Ovary (tissue), 9 donors: ENCODE results near the gene PDK2. TPM values are rescaled to one million over a fixed set of nuclear protein-coding genes. Genes with fewer than 3 reads are reported as not detected.

Experiments
- DNase-seq, 5 donors: peaks; one replicate each; pipeline ENCODE4 v3.0.0-alpha.2; 2019 to 2020
- H3K27ac ChIP-seq, 2 donors: fragments of 200-600 bp; one replicate each; pipeline versions ENCODE4 v1.5.1 to v1.8.0; 2019 to 2022
- H3K27me3 ChIP-seq: fragments of 200-600 bp; one replicate; pipeline ENCODE4 v1.8.0; 2022
- H3K36me3 ChIP-seq: fragments of 200-600 bp; sonication (generic); one replicate; pipeline ENCODE4 v1.5.1; 2019
- H3K4me1 ChIP-seq: one replicate; pipeline ENCODE4 v1.8.1; 2013; ENCODE audit warnings: mild to moderate bottlenecking, moderate library complexity; ENCODE audit not compliant: insufficient read depth
- H3K4me3 ChIP-seq: fragments of 200-600 bp; sonication (generic); one replicate; pipeline ENCODE4 v1.5.1; 2017
- H3K9me3 ChIP-seq, 2 donors: fragments of 200-600 bp in 1 of 2; sonication (generic) in 1 of 2; one replicate each; pipeline versions ENCODE4 v1.5.1 to v1.8.1; 2013 to 2019; ENCODE audit warnings: mild to moderate bottlenecking in 1 of 2, moderate library complexity in 1 of 2
- EP300 ChIP-seq: sonication (generic); formaldehyde crosslinking; IDR thresholded peaks from one replicate; pipeline ENCODE4 v1.6.1; 2017; ENCODE audit warnings: antibody characterized with exemption
- POLR2A ChIP-seq: fragments of 450-650 bp; IDR thresholded peaks from one replicate; pipeline ENCODE4 v1.6.1; 2017; ENCODE audit warnings: antibody characterized with exemption, mild to moderate bottlenecking, moderate library complexity
- WGBS, 3 donors: extraction: QIAGEN DNeasy Blood & Tissue Kit in 1 of 3; methylation state at CpG; one replicate each; pipeline versions ENCODE4 v1.1.5 to v1.1.7; 2013 to 2017; 5-methylcytosine and 5-hydroxymethylcytosine counted together
- intact Hi-C, 4 donors: fragments of 100-400 bp; cut with DNase I; formaldehyde crosslinking; loops; one replicate each; pipeline versions ENCODE4 v1.11.0 to v1.15.1; 2022 to 2023
- polyA plus RNA-seq, 2 donors: library from polyadenylated mRNA; stranded (reverse); fragments of 200-250 nt in 1 of 2; fragments of 350-450 nt in 1 of 2; fragmentation: Illumina TruSeq in 1 of 2; extraction: RNeasy Lipid Tissue Mini Kit (QIAGEN cat#74804) in 1 of 2; gene quantifications; one replicate each; pipeline ENCODE4 v1.2.3, GENCODE V29; 2013 to 2014
- total RNA-seq, 7 donors: library from RNA; depleted of rRNA in 2 of 7; stranded (reverse); fragments of >200 nt in 2 of 7; fragmentation: NEBNext Ultra II Directional in 3 of 7; extraction: Animal tissue kit (Norgen Biotek cat#: 25700) in 3 of 7; gene quantifications; one replicate each; pipeline versions ENCODE4 v1.1.0 to v1.2.4, GENCODE V29; 2016 to 2023
- TF ChIP-seq, protein P1 (sequence below), 3 donors: fragments of 450-650 bp in 2 of 3; fragments of 200-600 bp in 1 of 3; IDR thresholded peaks; one replicate each; pipeline versions ENCODE4 v1.5.1 to v1.8.0; 2016 to 2022; ENCODE audit warnings: antibody characterized with exemption in 3 of 3, mild to moderate bottlenecking in 1 of 3
- donor health status: DM: no; HTN: no; CAD: no; lungs with moderate emphysema.
- donor health status: DM: no; HTN: no; CAD: no.
- donor health status: Bipolar disorder and iron deficiency.
- donor health status: DM: yes; HTN: yes; CAD: no.
- donor health status: DM: no; HTN: no; CAD: no.
- donor health status: DM: yes; HTN: yes; CAD: no.

The PDK2 gene
- total and polyA plus RNA-seq, 9 donors = 36.5 to 83.2 (median 54.7) TPM

DNA sequence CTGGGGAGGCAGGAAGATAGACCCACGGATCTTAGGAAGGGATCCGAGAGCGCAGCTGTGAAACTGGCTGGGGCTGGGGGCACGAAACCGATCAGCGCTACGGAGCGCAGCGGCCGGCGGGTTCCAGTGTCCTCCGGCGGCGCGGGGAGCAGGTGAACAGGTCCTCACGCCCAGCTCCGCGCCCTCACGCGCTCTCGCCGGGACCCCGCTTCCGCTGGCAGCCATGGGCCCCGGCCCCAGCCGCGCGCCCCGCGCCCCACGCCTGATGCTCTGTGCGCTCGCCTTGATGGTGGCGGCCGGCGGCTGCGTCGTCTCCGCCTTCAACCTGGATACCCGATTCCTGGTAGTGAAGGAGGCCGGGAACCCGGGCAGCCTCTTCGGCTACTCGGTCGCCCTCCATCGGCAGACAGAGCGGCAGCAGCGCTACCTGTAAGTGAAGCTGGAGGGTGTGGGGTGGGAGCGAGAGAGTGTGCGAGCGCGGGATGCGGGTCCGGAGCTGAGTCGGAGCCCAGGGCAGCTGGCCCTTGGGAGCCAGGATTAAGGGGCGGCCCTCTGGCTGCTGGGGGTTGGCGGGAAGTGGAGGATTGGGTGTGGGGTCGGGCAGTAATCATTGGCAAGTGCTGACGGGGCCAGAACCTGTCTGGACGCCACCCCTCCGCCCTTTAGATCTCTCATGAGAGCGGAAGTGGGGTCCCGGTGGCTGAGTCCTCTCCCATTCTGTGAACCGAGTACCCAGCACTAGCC, 38.8 kb upstream of the PDK2 start:
- H3K4me1 ChIP-seq = peaks cover 39% of the 10 kb centered on the region
- peak; percentile 64 to 76 (median 74) for DNase-seq

DNA sequence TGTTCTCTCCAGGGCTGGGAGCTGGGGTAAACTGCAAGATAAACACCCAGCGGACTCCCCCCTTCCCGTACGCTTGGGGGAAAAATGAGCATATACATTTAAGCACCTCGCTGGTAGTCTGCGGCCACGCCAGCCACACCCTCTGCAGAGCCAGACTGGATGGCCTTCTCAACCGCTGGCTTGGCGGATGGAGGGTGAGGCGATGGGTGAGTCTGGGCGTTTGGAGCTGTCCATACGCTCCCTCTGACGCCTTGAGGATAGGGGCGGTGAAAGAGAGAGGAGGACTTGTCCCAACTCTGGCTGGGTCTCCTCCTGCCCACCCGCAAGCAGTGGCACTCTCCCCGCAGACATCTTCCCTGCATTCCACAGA, 38.2 kb upstream of the PDK2 start:
- H3K27me3 ChIP-seq = no peaks in the 10 kb centered on the region
- TF ChIP-seq POLR2A (no peak), EP300 (no peak)
- TF ChIP-seq, protein P1, sequence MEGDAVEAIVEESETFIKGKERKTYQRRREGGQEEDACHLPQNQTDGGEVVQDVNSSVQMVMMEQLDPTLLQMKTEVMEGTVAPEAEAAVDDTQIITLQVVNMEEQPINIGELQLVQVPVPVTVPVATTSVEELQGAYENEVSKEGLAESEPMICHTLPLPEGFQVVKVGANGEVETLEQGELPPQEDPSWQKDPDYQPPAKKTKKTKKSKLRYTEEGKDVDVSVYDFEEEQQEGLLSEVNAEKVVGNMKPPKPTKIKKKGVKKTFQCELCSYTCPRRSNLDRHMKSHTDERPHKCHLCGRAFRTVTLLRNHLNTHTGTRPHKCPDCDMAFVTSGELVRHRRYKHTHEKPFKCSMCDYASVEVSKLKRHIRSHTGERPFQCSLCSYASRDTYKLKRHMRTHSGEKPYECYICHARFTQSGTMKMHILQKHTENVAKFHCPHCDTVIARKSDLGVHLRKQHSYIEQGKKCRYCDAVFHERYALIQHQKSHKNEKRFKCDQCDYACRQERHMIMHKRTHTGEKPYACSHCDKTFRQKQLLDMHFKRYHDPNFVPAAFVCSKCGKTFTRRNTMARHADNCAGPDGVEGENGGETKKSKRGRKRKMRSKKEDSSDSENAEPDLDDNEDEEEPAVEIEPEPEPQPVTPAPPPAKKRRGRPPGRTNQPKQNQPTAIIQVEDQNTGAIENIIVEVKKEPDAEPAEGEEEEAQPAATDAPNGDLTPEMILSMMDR (IDR thresholded peaks at IDR 0.05) = no peak
- peak overlapping the region; percentile 66 to 93 for H3K27ac ChIP-seq
- no peaks in the 10 kb centered on the region for H3K9me3 ChIP-seq
- H3K36me3 ChIP-seq = no peaks in the 10 kb centered on the region
- 2 to 10% (median 5%) methylated on average over 15 of the region's 15 CpGs for WGBS, 3 donors
- DNase-seq = peak in 1 of 5 donors; percentile 51
- intact Hi-C loops = no loop called here
- peaks cover 41% of the 10 kb centered on the region for H3K4me1 ChIP-seq
- H3K4me3 ChIP-seq = peak overlapping the region; percentile 80

More for the DNA sequence above, 38.8 kb upstream of the PDK2 start:
- H3K4me3 ChIP-seq = peak overlapping the region; percentile 80
- no peaks in the 10 kb centered on the region for H3K9me3 ChIP-seq
- no peak for TF ChIP-seq EP300
- TF ChIP-seq POLR2A = no peak
- TF ChIP-seq, protein P1 (IDR thresholded peaks at IDR 0.05) = peak in 2 of 3 donors; percentile 23 to 40
- H3K27ac ChIP-seq = peak overlapping the region; percentile 66 to 93
- H3K27me3 ChIP-seq = no peaks in the 10 kb centered on the region
- 1% methylated on average over 46 to 64 of the region's 64 CpGs for WGBS, 3 donors
- H3K36me3 ChIP-seq = no peaks in the 10 kb centered on the region
- intact Hi-C loops = no loop called here

GRCh38 chr17:50057521-50057991, 37.6 kb upstream of the PDK2 start:
- H3K4me1 ChIP-seq = peaks cover 46% of the 10 kb centered on the region

GRCh38 chr17:50058296-50058953, 36.7 kb upstream of the PDK2 start:
- Histone ChIP-seq H3K4me3 (no peak overlapping the region), H3K27ac (peak overlapping the region; percentile 37 to 93), H3K27me3 (no peaks in the 10 kb centered on the region), H3K9me3 (no peaks in the 10 kb centered on the region), H3K36me3 (no peaks in the 10 kb centered on the region), H3K4me1 (peaks cover 50% of the 10 kb centered on the region)
- DNase-seq = peak in 1 of 5 donors; percentile 55
- TF ChIP-seq, protein P1 (IDR thresholded peaks at IDR 0.05) = no peak
- TF ChIP-seq POLR2A = no peak
- TF ChIP-seq EP300 = no peak
- WGBS, 3 donors = 46 to 60% (median 52%) methylated on average over 10 of the region's 10 CpGs
- intact Hi-C loops = no loop called here

More at GRCh38 chr17:50057521-50057991, 37.6 kb upstream of the PDK2 start:
- peak in 2 of 5 donors; percentile 60 to 66 for DNase-seq
- intact Hi-C loops = no loop called here
- H3K9me3 ChIP-seq = no peaks in the 10 kb centered on the region
- no peaks in the 10 kb centered on the region for H3K36me3 ChIP-seq
- TF ChIP-seq, protein P1 (IDR thresholded peaks at IDR 0.05) = no peak
- no peaks in the 10 kb centered on the region for H3K27me3 ChIP-seq
- H3K27ac ChIP-seq = peak overlapping the region in 1 of 2 donors; percentile 93
- peak overlapping the region; percentile 80 for H3K4me3 ChIP-seq
- 33 to 63% (median 34%) methylated on average over 9 of the region's 9 CpGs for WGBS, 3 donors
